C1 segment of cervical spinal cord (tissue), 14 donors: Measurements from ENCODE around the gene MAP3K6.

ENCODE experiments used
- DNase-seq, 14 donors: peaks; one replicate each; lab custom pipeline; 2025; lab: John Stamatoyannopoulos, UW

The MAP3K6 gene

DNA sequence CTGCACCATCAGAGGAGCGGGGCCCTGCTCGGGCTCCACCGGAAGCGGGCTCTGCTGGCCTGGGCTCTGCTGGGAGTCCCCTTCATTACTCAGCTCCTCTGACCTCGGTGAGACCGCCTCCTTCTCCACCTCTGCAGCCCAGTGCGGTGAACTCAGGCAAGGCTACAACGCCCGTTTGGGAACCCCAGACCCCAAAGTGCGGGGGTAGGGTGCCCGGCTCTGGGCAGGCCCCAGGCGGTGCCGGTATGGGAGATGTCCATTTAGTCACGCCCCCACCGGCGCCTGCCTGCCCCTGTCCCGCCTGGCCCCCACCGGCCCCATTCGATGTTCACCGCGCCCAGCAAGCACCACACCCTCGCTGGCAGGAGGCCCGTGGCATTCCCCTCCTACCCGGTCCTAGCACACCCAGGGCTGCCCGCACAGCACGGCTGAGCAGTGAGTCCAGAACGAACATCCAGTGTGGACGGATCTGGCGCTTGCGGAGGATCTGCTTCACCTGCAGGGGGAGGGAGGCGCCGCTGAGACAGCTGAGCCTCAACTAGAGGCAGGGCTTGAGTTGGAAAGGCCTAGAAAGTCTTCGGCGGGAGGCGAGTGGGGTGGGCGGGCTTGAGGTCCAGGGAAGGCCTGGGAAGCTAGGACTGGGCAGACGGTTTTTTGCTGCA, 10.0 kb downstream of the MAP3K6 start:
- DNase-seq, result no peak

- no peak for DNase-seq
Observed at GRCh38 chr1:27356277-27356618, 10.5 kb downstream of the MAP3K6 start.

DNA sequence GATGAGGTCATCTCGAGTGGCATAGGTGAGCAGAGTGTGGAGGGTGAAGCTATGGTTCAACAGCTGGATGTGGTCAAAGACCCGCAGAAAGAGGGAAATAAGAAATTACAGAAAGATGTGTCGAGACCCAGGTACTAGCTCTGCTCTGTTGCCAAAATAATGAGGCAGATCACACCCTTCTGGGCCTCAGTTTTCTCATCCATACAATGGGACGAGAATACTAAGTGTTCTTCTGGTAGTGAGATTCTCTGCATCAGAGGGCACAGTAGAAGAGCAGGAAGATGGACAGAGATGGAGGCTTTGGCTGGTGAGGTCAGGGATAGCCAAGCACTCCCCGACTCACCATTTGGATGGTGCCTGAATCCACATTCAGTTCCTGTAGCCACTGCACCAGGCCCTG, 11.1 kb downstream of the MAP3K6 start:
- no peak for DNase-seq

- DNase-seq, result no peak
Observed at GRCh38 chr1:27353629-27354028, 13.1 kb downstream of the MAP3K6 start.

- no peak for DNase-seq
Observed at GRCh38 chr1:27353166-27353565, 13.6 kb downstream of the MAP3K6 start.

DNA sequence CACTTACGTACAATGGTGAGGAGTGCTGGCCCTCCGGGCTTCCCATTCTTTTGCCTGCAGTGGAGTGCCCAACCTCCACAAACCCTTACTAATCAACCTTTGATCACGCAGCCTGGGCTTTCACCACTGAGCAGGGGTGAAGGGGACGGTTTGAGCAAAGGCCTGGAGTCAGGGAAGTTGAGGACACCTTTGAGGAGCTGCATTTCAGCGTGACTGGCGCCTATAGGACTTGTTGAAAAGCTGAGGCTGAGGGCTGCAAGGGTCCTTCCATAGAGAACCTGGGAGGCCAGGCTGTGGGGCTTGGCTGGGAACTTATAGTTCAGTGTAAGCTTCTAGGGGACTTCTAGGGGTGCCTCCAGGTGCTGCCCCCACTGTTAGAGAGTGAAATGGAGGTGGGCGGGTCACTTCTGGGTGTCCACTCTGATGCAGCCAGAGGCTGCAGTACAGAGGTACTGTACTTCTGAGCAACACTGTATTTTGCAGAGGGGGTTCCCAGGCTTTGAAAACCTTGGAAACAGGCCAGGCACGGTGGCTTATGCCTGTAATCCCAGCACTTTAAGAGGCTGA, 15.1 kb downstream of the MAP3K6 start:
- no peak for DNase-seq

GRCh38 chr1:27350663-27351540, 15.9 kb downstream of the MAP3K6 start:
- DNase-seq, result peak in 1 of 14 donors; percentile 19

DNA sequence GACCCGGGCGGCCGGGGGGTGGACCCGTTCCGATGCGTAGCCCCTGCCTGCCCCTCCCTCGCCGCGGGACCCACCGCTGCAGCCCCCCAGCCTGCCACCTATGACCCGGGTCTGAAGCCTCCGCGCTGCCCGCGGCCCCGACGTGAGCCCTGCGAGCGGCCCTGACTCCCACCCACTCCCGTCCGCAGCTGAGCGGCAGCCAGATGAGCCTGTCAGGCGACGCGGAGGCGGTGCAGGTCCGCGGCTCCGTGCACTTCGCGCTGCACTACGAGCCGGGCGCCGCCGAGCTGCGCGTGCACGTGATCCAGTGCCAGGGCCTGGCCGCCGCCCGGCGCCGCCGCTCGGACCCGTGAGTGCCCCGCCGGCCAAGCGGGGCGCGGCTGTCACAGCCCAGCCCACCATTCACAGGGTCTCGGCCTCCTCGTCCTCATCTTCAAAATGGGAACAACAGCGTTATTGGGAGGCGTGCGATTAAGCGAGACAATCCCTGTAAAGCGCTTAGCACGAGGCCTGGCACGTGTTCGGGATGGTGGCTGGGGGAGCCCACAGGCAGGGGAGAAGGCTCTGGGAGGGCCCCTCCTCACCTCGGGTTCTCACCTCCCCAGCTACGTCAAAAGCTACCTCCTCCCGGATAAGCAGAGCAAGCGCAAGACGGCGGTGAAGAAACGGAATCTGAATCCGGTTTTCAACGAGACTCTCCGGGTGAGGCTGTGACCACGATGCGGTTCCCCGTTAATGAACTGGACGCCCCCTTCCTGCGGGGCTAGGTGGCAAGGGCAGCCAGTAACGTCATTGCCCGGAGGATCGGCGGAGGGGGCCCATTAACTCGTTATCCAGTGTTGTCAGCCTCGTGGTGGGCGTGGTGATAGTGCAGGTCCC, 16.7 kb downstream of the MAP3K6 start:
- DNase-seq, result peak in 2 of 14 donors; percentile 17 to 73

GRCh38 chr1:27348861-27349783, 17.6 kb downstream of the MAP3K6 start:
- peak in 1 of 14 donors; percentile 73 for DNase-seq

- no peak for DNase-seq
Observed at GRCh38 chr1:27346991-27347624, 19.7 kb downstream of the MAP3K6 start.

GRCh38 chr1:27346357-27346756, 20.4 kb downstream of the MAP3K6 start:
- DNase-seq, result no peak

- no peak for DNase-seq
Observed at GRCh38 chr1:27345272-27345671, 21.5 kb downstream of the MAP3K6 start.

- peak in 1 of 14 donors; percentile 51 for DNase-seq
Observed at GRCh38 chr1:27343639-27344025, 23.1 kb downstream of the MAP3K6 start.

DNA sequence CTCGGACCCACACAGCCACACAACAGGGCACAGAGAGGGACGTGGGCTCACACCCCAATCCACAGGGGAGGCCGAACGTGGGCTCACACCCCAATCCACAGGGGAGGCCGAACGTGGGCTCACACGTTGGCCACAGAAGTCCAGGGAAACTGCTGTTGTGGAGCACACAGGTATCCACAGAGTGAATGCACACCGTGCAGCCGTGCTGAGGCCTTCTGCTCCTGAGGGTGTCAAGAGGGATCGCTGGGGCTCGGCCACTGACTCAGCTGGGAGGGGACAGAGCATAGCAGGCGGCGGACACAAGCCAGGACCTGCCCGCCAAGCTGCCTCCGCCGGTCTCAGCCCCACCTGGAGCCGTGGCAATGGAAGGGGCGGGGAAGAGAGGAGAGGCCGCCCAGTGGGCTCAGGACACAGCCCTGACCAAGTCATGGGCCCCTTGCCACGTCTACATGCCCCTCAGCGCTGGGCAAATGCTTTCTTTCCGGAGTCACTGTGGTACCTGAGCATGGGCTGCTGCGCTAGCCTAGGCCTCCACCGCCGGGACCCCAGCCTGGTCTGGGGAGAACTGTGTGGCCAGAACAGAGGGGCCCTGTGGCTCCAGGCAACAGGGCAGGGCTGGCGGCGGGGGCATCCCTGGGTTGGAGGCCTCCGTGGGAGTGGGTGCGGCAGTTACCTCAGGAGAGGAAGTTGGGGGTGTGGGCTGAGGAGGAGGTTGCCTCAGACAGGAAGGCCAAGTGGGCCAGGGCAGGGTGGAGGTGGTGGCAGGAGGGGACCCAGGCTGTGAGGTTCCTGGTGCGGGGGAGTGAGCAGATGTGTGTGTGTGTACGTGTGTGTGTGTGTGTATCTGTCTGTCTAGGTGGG, 23.8 kb downstream of the MAP3K6 start:
- DNase-seq, result peak in 1 of 14 donors; percentile 62

DNA sequence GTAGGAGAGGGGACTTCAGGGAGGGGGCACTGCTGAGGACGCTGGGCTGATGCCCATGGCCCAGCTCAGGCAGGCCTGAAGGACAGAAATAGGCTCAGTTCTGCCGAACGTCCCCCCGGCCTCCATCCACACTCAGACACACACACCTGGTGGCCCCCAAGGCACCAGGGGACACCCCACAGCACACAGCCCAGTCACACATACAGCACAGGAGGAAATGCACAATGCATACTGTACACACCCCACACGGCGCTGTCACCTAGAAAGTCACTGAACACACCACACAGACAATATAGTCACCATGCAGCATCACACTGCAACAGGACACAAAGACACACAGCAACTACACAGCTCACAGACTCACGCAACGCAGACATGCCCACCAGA, 24.4 kb downstream of the MAP3K6 start:
- DNase-seq, result peak in 1 of 14 donors; percentile 47

- DNase-seq, result peak in 1 of 14 donors; percentile 78
Observed at GRCh38 chr1:27341525-27342252, 25.1 kb downstream of the MAP3K6 start, which contains the start of gene SYTL1. Gene SYTL1, plus strand, starts transcription at chr1:27342022. Its CDS starts 3,313 bp downstream, at chr1:27345335.

GRCh38 chr1:27339213-27339612, 27.5 kb downstream of the MAP3K6 start:
- no peak for DNase-seq

GRCh38 chr1:27338751-27339150, 28.0 kb downstream of the MAP3K6 start:
- no peak for DNase-seq
